Fibroblast of mammary gland (primary cell): ENCODE results near the gene KATNBL1.

Experiments
- DNase-seq: peaks from one replicate; pipeline ENCODE4 v3.0.0-alpha.2; 2010; ENCODE audit warnings: low read depth
- H3K4me3 ChIP-seq: 2 replicates; pipeline ENCODE4 v1.5.1; 2011; ENCODE audit warnings: low read depth, mild to moderate bottlenecking, low read length, moderate library complexity; ENCODE audit not compliant: control insufficient read depth
- TF ChIP-seq, protein P1 (sequence below): conservative IDR thresholded peaks from 2 replicates; pipeline ENCODE4 v1.5.1; 2011; ENCODE audit warnings: low read depth, low read length, inconsistent platforms; ENCODE audit not compliant: control insufficient read depth, insufficient read depth

Gene KATNBL1, protein sequence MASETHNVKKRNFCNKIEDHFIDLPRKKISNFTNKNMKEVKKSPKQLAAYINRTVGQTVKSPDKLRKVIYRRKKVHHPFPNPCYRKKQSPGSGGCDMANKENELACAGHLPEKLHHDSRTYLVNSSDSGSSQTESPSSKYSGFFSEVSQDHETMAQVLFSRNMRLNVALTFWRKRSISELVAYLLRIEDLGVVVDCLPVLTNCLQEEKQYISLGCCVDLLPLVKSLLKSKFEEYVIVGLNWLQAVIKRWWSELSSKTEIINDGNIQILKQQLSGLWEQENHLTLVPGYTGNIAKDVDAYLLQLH

DNA sequence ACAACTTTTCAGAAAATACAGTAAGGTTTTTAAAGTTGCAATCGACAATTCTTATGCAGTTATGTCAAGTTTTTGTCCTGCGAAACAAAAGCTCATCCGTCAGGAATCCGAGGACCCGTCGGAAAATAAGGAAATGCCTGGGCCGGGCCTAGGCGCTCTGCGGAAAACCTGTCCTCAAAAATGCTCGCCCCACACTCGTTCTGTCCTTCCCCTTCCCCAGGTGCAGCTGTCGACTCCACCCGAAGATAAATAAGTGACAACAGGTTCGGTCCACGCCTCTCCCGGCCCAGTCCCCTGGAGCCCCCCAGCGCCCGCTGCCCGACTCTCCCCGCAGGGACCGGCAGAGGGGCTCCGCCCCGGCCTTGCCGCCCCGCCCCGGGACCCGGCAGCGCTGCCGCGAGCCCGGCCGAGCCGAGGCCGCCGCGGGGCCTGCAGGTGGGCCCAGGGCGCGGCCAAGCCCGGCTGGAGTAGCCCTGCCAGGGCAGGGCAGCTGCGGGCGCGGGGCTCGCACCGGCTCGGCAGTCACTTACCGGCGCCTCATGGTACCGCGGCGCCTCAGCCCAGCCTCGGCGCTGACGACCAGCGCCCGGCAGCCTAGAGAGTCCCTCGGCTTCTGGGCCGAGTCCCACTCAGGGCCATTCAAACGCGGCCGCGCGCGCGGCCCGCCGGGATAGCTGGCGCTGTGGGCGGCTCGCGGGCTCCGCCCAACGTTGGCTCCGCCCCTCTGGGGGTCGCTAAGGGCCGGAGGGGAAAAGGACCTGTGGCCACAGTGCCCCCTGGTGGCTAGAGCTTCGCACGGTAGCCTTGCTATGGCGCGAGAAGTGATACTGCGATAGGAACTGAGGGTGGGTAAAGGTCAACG lies at the start of gene KATNBL1:
KATNBL1 (minus strand) TSS at position 676 of the 862 bp plus-strand sequence. CDS start 46,420 bp downstream, outside the sequence.
- peak; percentile 89 for DNase-seq
- TF ChIP-seq, protein P1, sequence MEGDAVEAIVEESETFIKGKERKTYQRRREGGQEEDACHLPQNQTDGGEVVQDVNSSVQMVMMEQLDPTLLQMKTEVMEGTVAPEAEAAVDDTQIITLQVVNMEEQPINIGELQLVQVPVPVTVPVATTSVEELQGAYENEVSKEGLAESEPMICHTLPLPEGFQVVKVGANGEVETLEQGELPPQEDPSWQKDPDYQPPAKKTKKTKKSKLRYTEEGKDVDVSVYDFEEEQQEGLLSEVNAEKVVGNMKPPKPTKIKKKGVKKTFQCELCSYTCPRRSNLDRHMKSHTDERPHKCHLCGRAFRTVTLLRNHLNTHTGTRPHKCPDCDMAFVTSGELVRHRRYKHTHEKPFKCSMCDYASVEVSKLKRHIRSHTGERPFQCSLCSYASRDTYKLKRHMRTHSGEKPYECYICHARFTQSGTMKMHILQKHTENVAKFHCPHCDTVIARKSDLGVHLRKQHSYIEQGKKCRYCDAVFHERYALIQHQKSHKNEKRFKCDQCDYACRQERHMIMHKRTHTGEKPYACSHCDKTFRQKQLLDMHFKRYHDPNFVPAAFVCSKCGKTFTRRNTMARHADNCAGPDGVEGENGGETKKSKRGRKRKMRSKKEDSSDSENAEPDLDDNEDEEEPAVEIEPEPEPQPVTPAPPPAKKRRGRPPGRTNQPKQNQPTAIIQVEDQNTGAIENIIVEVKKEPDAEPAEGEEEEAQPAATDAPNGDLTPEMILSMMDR: peak; percentile 85
- peak within 1 kb of the TSS; percentile 82 for H3K4me3 ChIP-seq

DNA sequence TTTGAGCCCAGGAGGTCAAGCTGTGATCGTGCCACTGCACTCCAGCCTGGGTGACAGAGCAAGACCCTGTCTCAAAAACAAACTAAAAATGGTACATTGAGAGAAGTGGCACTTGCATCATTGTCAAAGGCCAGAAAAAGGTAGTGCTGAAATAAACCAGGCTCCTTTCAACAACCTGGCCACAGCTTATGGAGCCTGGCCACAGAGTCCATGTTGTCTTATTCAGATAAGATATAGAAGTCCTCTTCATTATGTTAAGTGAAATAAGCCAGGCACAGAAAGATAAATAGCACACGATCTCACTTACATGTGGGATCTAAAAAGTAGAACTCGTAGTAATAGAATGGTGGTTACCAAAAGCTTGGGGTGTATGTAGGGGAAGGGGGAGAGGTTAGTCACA lies 49.7 kb upstream of the KATNBL1 start:
- no peak for DNase-seq
- no peak overlapping the region for H3K4me3 ChIP-seq
- TF ChIP-seq, protein P1: no peak

DNA sequence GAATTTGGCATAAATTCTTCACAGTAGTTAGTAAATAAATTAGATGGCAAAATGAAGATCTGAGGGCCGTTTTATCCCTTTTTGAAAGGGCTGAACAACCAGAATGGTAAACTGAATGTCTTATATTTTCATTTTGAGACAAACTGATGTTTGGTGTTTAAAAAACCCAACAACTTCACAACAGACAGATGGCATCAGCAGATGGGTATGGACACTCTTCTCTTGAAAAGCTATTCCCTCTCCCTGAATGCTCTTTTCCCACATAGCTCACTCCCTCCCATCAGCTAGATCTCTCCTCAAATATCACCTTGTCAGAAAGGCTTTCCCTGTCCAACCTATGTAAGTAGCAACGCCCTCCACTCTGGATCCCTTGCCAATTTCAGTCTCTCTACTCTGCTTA lies 48.3 kb upstream of the KATNBL1 start:
- TF ChIP-seq, protein P1: no peak
- H3K4me3 ChIP-seq: no peak overlapping the region
- DNase-seq: no peak

DNA sequence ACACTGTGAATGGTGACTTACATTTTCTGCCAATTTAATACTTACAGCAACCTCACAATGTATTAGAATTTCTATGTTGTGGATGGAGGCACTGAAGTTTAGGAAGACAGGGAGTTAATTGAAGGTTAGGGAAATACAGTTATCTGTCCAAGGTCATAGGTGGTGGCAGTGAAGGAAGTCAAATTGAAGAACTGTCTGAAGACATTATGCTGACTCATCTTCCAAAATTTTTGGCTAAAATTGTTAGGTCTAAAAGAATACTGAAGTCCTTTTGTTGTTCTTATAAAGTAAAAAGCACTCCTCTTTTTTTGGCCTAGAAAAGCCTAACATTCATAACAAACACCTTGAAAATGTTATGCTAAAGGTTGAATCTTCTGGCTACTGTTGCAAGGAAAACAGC lies 42.6 kb upstream of the KATNBL1 start:
- no peak overlapping the region for H3K4me3 ChIP-seq
- DNase-seq: no peak

DNA sequence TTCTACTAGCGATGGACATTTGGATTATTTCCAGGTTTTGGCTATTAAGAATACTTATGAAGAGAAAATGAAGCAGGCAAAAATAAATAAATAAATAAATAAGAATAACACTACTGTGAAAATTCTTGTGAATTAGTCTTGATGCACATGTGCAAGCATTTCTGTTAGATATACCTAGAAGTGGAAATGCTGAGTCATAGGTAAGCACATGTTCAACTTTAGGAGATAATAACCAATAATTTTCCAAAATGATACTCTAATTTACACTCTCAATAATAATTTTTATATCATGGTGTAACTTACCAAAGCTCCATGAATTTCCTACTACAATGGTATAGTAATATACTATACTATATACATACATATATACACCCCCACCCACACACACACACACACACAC lies 38.3 kb upstream of the KATNBL1 start:
- H3K4me3 ChIP-seq: no peak overlapping the region
- TF ChIP-seq, protein P1: no peak
- no peak for DNase-seq

More for the DNA sequence above, 42.6 kb upstream of the KATNBL1 start:
- TF ChIP-seq, protein P1: no peak

DNA sequence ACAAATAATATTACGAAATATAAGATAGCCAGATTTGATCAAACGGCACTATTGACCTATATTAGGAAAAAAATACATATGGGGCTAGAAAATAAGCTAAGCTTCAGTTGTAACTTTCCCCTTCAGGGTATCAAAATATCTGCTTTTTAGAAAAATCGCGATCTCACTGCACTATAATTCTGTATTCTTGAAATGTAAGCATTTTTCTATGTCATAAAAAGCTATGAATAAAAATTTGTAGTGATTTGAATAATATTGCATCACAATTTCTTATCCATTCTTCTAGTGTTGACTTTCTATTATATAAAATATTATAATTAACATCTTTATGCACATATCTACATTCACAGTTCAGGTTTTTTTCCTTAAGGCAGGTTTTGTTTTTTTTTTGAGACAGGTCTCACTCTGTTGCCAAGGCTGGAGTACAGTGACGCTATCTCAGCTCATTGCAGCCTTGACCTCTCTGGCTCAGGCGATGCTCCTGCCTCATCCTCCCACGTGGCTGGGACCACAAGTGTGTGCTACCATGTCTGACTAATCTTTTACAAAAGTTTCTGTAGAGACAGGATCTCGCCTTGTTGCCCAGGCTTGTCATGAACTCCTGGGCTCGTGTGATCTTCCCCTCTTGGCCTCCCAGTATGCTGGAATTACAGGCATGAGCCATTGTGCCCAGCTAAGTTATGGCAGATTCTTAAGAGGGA lies 36.5 kb upstream of the KATNBL1 start:
- H3K4me3 ChIP-seq: no peak overlapping the region
- TF ChIP-seq, protein P1: no peak
- peak; percentile 81 for DNase-seq
